Astrocyte (in vitro differentiated cells and primary cell): ENCODE data around the gene FLT3. TPM values are rescaled to one million over a fixed set of nuclear protein-coding genes. Genes with fewer than 3 reads are reported as not detected.

Source experiments
- DNase-seq: peaks from one replicate; pipeline ENCODE4 v3.0.0-alpha.2; 2010; ENCODE audit warnings: low read depth
- FAIRE-seq: peaks from 2 replicates; lab custom pipeline; 2011; peaks lifted over from hg19 to GRCh38; lab: Jason Lieb, UNC
- H2AFZ ChIP-seq: 2 replicates; pipeline ENCODE4 v1.6.0; 2012; ENCODE audit warnings: low read depth, low read length, inconsistent platforms
- H3K27ac ChIP-seq: 2 replicates; pipeline ENCODE4 v1.5.1; 2011; ENCODE audit warnings: low read depth, low read length, inconsistent platforms
- H3K27me3 ChIP-seq: 2 replicates; pipeline ENCODE4 v1.6.0; 2011; ENCODE audit warnings: low read length, inconsistent platforms; ENCODE audit not compliant: insufficient read depth
- H3K36me3 ChIP-seq: 2 replicates; pipeline ENCODE4 v1.5.1; 2011; ENCODE audit warnings: low read length, inconsistent platforms; ENCODE audit not compliant: insufficient read depth
- H3K4me1 ChIP-seq: 2 replicates; pipeline ENCODE4 v1.5.1; 2011; ENCODE audit warnings: low read length, inconsistent platforms; ENCODE audit not compliant: insufficient read depth
- H3K4me2 ChIP-seq: 2 replicates; pipeline ENCODE4 v1.6.0; 2012; ENCODE audit warnings: low read length, inconsistent platforms
- H3K4me3 ChIP-seq: 2 replicates; pipeline ENCODE4 v1.5.1; 2011; ENCODE audit warnings: low read depth, mild to moderate bottlenecking, low read length, inconsistent platforms; ENCODE audit not compliant: insufficient read depth
- H3K79me2 ChIP-seq: 2 replicates; pipeline ENCODE4 v1.6.0; 2012; ENCODE audit warnings: mild to moderate bottlenecking, low read length, inconsistent platforms; ENCODE audit not compliant: insufficient read depth
- H3K9ac ChIP-seq: 2 replicates; pipeline ENCODE4 v1.6.0; 2012; ENCODE audit warnings: mild to moderate bottlenecking, low read length, inconsistent platforms
- H3K9me3 ChIP-seq: 2 replicates; pipeline ENCODE4 v1.5.1; 2012; ENCODE audit warnings: low read depth, mild to moderate bottlenecking, low read length, inconsistent platforms; ENCODE audit not compliant: insufficient read depth
- H4K20me1 ChIP-seq: 2 replicates; pipeline ENCODE4 v1.6.0; 2012; ENCODE audit warnings: low read length, inconsistent platforms; ENCODE audit not compliant: insufficient read depth
- H3K27ac Mint-ChIP-seq: one replicate; pipeline ENCODE4 v1.8.0; 2021; ENCODE audit warnings: mild to moderate bottlenecking, mixed read lengths; ENCODE audit not compliant: unreplicated experiment
- H3K27me3 Mint-ChIP-seq: one replicate; pipeline ENCODE4 v1.8.0; 2021; ENCODE audit warnings: low read depth, mixed read lengths; ENCODE audit not compliant: unreplicated experiment
- H3K36me3 Mint-ChIP-seq: one replicate; pipeline ENCODE4 v1.8.0; 2021; ENCODE audit warnings: low read depth, mixed read lengths; ENCODE audit not compliant: unreplicated experiment
- H3K4me1 Mint-ChIP-seq: one replicate; pipeline ENCODE4 v1.8.0; 2021; ENCODE audit warnings: low read depth, mixed read lengths; ENCODE audit not compliant: unreplicated experiment
- H3K4me3 Mint-ChIP-seq: one replicate; pipeline ENCODE4 v1.8.0; 2021; ENCODE audit warnings: mild to moderate bottlenecking, moderate library complexity, mixed read lengths; ENCODE audit not compliant: unreplicated experiment
- H3K9me3 Mint-ChIP-seq: one replicate; pipeline ENCODE4 v1.8.0; 2021; ENCODE audit warnings: mild to moderate bottlenecking, mixed read lengths; ENCODE audit not compliant: unreplicated experiment
- EZH2 ChIP-seq: IDR thresholded peaks from 2 replicates; pipeline ENCODE4 v1.6.1; 2012; ENCODE audit warnings: mild to moderate bottlenecking, low read length, inconsistent platforms; ENCODE audit not compliant: insufficient read depth
- total RNA-seq: library from RNA; stranded (reverse); gene quantifications from 2 replicates; pipeline ENCODE4 v1.2.1, GENCODE V29; 2021
- TF ChIP-seq, protein P1 (sequence below): IDR thresholded peaks from 2 replicates; pipeline ENCODE4 v1.5.1; 2011; ENCODE audit warnings: low read depth, mild to moderate bottlenecking, inconsistent platforms, low read length, moderate library complexity; ENCODE audit not compliant: insufficient read depth

FLT3 gene
- total RNA-seq, 1 donor from 2014 or later: not detected

DNA sequence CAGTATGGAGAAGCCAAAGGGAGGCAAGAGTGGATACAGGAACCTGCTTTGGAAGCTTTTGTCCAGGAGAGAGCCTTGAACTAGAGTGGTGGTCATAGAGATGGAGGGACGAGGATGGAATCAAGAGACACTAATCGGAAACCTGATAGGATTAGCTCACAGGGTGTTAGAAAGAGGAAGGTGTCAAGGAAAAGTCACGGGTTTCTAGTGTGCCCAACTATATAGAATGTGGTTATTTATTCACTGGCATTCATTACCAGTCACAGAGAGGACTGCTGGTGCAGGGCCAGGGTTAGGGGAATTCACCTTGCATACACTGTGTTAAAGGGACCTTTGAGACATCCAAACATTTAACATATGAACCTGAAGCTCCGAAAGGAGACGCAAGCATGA is 68.5 kb downstream of the FLT3 start:
- no peak for DNase-seq
- H3K27ac ChIP-seq: no peak overlapping the region
- H3K36me3 Mint-ChIP-seq: no peaks in the 10 kb centered on the region
- no peaks in the 10 kb centered on the region for H3K9me3 ChIP-seq
- no peak overlapping the region for H3K4me3 ChIP-seq
- H2AFZ ChIP-seq: no peak overlapping the region
- no peaks in the 10 kb centered on the region for H3K27me3 ChIP-seq
- no peak overlapping the region for H3K9ac ChIP-seq
- H3K9me3 Mint-ChIP-seq: no peaks in the 10 kb centered on the region
- no peak overlapping the region for H3K4me3 Mint-ChIP-seq
- no peak overlapping the region for H3K4me2 ChIP-seq
- no peak overlapping the region for H3K27ac Mint-ChIP-seq
- H3K4me1 Mint-ChIP-seq: peaks cover 6% of the 10 kb centered on the region
- no peaks in the 10 kb centered on the region for H3K36me3 ChIP-seq
- no peaks in the 10 kb centered on the region for H3K4me1 ChIP-seq
- H3K27me3 Mint-ChIP-seq: peaks cover 14% of the 10 kb centered on the region
- TF ChIP-seq, protein P1, sequence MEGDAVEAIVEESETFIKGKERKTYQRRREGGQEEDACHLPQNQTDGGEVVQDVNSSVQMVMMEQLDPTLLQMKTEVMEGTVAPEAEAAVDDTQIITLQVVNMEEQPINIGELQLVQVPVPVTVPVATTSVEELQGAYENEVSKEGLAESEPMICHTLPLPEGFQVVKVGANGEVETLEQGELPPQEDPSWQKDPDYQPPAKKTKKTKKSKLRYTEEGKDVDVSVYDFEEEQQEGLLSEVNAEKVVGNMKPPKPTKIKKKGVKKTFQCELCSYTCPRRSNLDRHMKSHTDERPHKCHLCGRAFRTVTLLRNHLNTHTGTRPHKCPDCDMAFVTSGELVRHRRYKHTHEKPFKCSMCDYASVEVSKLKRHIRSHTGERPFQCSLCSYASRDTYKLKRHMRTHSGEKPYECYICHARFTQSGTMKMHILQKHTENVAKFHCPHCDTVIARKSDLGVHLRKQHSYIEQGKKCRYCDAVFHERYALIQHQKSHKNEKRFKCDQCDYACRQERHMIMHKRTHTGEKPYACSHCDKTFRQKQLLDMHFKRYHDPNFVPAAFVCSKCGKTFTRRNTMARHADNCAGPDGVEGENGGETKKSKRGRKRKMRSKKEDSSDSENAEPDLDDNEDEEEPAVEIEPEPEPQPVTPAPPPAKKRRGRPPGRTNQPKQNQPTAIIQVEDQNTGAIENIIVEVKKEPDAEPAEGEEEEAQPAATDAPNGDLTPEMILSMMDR: no peak
- no peak for TF ChIP-seq EZH2
- no peak for FAIRE-seq
- no peaks in the 10 kb centered on the region for H4K20me1 ChIP-seq
- no peaks in the 10 kb centered on the region for H3K79me2 ChIP-seq

DNA sequence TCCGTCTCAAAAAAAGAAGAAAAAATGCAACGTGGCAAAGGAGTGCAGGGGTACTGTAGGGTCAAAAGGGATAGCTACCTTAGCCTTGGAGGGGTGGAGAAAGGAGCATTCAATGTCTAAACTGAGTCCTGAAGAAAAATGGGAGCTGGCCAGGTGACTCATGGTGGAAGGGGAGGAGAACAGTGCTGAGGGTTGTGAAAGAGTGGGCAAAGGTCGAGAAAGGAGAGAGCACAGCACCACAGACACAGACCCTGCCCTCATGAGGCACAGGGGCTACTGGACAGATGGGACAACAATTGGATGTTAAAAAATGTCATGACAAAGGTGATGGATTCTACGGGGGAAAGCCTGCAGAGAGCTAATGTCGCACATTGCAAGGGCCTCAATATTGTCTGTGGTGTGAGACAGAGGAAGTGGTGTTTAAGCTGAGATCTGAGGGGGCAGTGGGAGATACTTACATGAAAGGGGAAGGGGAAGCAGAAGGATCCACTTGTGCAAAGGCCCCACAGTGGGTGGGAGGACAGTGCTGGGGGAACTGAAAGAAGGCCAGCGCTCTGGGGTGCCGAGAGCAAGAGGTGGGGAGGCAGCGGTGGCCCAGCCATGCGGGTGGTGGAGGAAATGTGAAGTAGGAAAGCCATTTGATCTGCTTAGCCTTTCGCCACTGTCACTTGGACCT is 69.0 kb downstream of the FLT3 start:
- H4K20me1 ChIP-seq: no peaks in the 10 kb centered on the region
- H3K4me2 ChIP-seq: no peak overlapping the region
- FAIRE-seq (no peak), DNase-seq (no peak)
- no peak overlapping the region for H3K4me3 ChIP-seq
- peaks cover 14% of the 10 kb centered on the region for H3K27me3 Mint-ChIP-seq
- no peak overlapping the region for H3K9ac ChIP-seq
- H3K36me3 ChIP-seq: no peaks in the 10 kb centered on the region
- H3K27ac ChIP-seq: no peak overlapping the region
- no peak for TF ChIP-seq EZH2
- TF ChIP-seq, protein P1: no peak
- H3K79me2 ChIP-seq: no peaks in the 10 kb centered on the region
- no peak overlapping the region for H3K27ac Mint-ChIP-seq
- H3K27me3 ChIP-seq: no peaks in the 10 kb centered on the region
- no peaks in the 10 kb centered on the region for H3K9me3 ChIP-seq
- no peaks in the 10 kb centered on the region for H3K9me3 Mint-ChIP-seq
- peaks cover 6% of the 10 kb centered on the region for H3K4me1 Mint-ChIP-seq
- H3K36me3 Mint-ChIP-seq: no peaks in the 10 kb centered on the region
- H3K4me1 ChIP-seq: no peaks in the 10 kb centered on the region
- no peak overlapping the region for H2AFZ ChIP-seq
- H3K4me3 Mint-ChIP-seq: no peak overlapping the region
